HuH-7 (cell line): ENCODE results near the gene SLC5A8.

Experiments
- DNase-seq: peaks from one replicate; pipeline ENCODE4 v3.0.0; 2011; ENCODE audit warnings: low spot score

SLC5A8 gene, protein sequence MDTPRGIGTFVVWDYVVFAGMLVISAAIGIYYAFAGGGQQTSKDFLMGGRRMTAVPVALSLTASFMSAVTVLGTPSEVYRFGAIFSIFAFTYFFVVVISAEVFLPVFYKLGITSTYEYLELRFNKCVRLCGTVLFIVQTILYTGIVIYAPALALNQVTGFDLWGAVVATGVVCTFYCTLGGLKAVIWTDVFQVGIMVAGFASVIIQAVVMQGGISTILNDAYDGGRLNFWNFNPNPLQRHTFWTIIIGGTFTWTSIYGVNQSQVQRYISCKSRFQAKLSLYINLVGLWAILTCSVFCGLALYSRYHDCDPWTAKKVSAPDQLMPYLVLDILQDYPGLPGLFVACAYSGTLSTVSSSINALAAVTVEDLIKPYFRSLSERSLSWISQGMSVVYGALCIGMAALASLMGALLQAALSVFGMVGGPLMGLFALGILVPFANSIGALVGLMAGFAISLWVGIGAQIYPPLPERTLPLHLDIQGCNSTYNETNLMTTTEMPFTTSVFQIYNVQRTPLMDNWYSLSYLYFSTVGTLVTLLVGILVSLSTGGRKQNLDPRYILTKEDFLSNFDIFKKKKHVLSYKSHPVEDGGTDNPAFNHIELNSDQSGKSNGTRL

DNA sequence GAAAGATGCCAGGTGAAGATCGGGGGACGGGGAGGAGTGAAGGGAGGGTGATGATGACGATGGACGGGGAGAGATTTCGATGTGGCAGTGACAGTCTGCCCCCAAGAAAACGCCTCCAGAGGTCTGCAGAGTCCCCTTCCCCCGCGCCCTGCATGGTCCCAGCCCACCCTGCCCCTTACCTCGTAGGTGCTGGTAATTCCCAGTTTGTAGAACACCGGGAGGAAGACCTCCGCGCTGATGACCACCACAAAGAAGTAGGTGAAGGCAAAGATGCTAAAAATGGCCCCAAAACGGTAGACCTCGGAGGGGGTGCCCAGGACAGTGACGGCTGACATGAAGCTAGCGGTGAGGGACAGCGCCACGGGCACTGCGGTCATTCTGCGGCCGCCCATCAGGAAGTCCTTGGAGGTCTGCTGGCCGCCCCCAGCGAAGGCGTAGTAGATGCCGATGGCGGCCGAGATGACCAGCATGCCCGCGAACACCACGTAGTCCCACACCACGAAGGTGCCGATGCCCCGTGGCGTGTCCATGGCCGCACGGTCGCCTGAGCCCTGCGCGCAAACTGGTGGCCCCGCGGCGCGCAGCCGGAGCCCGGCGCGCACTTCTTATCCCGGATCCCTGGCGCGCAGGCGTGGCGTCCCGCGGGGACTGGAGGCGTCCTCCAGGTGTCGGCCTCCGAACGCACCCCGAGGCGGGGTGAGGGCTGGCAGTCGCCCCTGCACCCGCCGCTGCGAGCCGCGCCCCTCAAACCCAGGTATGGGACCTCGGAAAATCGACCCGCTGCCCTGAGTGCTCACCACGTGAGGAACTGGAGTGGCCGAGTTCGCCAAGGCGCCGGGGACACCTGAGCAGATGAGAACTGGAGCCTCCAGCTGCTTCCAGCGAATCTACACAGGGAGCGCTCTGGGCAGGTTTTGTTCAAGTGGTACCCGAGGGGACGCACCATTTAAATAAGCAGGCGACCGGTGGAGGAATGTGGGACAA, at the start of gene SLC5A8:
Gene SLC5A8 (minus strand): TSS at position 920 of the 984 bp plus-strand sequence. CDS start 390 bp downstream, at position 530.
- no peak for DNase-seq

DNA sequence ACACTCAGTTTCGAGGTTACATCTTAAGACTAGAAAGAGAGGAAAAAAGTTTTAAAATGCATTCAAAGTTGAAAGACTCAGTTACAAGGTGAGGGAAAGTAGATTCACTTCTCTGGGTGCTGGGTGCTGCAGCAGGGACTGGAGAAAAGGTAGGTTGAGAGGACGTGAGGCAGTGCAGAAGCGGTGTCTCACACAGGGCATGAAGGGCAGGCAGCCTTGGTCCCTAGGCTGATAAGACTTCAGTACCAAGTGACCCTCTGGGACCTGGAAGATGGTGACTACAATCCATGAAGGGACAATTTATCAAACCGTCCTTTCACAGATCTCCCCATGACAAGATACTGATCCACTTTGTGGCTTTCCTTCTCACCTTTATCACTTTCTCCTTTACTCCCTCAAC, 47.3 kb upstream of the SLC5A8 start:
- DNase-seq: no peak

DNA sequence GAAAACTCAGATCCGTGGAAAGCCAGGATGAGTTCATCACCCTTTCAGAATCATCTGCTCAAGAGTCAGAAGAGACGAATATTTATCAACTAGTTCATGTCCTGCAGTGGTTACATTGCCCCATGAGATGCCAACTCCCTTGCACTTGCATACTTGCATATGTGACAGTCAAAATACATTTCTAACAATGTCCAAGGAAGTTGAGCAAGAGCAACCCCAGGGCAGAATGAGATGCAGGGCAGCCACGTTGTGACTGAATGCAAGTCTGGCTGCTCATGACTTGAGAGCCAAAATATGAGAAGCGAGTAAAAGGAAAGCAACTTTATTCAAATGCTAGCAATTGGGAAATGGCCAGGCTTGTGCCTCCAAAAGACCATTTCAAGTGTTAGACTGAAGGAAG, 46.2 kb upstream of the SLC5A8 start:
- no peak for DNase-seq

DNA sequence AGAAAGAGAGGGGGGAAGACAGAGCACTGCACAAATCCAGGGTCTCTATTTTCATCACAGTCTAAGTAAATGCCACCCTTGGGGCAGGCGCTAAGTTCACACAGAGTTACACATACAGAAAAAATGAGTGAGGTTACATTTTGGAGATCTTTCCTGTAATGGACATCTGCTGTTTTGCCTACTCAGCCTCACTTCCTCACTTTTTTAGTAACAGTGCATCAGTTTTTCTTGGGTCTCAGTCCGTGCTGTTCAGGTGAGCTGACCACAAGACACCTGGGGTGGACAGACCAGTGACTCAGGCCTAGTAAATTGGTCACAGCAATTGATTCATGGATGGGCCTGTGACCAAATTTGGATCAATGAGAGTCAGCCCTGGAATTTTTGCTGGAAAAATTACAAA, 33.6 kb upstream of the SLC5A8 start:
- no peak for DNase-seq

DNA sequence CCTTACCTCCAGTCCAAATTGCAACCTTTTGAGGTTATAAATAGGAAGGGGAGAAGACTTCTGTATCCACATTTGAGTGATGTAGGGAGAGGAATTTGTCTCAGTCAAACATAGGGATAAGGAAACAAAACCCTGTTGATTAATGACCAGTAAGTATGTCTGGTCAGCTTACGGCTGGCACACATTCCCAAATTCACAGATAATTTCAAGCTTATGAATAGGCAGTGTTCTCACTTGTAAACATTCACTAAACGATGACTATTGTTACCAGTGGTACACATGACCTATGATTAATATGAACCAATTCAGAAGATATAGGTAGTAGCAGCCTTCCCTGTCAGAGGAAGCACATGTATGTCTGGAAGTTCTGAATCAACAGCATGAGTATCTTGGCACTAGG, 33.0 kb upstream of the SLC5A8 start:
- DNase-seq: no peak

DNA sequence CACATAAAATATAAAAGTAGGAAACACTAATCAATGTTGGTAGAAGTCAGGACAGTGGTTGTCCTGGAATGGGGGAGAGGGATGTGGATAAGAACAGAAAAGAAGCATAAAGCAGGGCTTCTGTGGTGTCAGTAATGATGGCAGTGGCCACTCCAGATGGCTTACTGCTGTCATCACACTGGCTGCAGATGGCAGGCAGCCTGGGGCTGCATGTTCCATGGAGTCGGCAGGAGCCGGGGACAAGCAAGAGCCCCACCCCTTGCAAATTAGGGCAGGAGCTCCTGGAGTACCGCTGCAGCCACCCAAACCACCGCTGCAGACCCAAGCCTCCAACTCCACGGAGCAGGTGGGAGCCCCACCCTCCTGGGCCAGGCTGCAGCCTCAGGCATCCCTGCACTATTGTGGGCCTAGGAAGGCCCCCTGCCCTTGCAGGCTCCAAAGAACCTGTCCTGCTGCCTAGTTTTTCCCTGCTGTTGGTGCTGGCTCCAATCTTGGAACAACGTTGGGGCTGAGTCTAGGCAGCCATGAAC, 28.8 kb upstream of the SLC5A8 start:
- DNase-seq: no peak

DNA sequence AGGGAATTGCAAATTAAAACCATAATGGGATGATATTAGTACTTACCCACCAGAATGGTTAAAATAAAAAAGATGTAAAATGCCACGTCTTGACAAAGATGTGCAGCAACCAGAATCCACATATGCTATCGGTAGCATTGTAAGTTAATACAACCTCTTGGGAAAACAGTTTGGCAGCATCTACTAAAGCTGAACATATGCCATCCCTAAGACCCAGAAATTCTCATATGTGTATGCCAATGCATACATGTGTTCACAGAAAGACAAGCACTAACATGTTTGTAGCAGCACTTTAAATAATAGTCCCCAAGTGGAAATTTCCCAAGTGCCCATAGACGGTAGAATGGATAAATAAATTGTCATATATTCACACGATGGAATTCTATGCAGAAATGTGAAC, 28.3 kb upstream of the SLC5A8 start:
- DNase-seq: no peak

DNA sequence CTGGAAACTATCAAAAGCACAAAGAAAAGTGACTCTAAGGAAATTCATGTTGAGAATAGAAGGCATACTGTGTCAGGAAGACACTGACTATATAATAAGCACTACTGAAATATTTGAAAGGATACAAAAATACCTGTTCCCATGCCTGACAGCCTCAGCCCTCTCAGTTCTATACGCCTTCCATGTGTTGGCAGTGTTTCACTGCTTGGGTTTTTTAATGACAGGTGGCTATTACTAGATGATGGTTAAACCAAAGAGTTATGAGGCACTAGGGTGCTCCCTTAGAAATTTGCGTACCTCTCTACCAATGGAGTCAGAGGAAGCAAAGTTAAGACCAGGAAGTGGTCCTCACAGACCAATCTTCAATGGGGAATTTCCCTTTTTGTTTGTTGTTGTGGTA, 25.6 kb upstream of the SLC5A8 start:
- no peak for DNase-seq

DNA sequence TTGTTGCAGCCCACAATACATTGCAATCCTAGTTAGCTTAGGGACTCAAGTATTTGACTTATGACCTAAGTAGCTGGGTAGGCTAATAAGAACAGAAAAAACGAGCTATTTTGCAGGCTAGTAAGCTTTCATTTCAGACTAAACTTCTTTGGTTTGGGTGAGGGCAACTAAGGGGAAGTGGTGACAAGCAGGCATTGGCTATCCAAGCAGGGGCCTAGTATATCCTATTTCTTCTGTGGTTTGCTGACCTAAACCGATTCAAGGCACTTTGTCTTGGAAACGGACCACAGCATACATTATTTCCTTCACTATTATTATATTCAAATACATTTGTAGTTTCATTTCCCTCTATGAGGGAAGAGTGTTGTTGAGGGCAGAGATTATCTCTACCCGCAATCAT, 21.6 kb upstream of the SLC5A8 start:
- no peak for DNase-seq

DNA sequence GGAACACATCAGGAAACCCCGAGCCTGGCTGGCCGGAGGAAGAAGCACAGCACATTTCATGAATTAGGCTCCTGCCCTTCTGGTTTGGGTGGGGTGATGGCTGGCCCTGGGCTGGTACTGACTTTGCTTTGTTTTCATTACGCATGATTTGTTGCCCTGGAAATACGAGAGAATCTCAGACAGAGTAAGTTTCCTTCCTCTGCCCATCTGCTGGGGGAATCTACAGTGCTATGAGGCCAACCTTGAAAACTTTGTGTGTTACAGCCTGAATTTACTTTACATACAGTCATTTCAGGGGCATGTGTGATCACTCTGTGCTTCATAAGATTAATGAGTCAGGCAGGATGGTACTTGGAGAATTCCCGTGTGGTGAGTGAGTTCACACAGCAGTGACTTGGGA, 20.5 kb upstream of the SLC5A8 start:
- DNase-seq: no peak

DNA sequence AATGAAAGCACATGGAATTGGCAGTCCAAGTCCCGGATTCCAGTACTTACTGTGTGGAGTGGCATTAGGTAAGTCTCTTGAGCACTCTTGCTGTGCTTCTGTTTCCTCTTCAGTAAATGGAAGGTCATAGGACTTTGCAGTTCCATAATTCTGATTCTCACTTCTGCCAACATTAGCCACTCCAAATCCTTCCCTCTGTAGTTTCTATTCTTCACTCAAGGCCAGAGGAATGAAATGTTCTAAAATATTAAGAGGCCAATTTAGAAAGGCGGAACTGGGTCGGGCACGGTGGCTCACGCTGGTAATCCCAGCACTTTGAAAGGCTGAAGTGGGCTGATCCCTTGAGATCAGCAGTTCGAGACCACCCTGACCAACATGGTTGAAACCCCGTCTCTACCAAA, 19.8 kb upstream of the SLC5A8 start:
- DNase-seq: no peak

DNA sequence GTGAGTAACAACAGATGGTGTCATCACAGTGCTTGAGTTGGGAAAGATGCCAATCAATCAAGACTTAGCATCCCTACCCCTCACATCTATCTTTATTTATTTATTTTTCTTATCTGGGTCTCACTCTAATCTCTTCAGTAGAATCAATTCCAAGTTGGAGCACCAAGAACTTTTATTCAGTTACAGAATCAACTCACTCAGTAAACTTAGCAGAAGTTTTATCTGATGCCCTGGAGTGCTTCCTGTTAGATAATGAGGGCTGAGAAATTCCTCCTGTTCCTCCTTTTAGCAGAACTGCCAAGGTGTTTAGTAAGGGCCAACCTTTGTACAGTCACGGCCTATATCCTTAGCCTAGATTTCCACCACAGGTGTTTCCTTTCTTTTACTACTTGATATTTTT, 11.3 kb upstream of the SLC5A8 start:
- no peak for DNase-seq

DNA sequence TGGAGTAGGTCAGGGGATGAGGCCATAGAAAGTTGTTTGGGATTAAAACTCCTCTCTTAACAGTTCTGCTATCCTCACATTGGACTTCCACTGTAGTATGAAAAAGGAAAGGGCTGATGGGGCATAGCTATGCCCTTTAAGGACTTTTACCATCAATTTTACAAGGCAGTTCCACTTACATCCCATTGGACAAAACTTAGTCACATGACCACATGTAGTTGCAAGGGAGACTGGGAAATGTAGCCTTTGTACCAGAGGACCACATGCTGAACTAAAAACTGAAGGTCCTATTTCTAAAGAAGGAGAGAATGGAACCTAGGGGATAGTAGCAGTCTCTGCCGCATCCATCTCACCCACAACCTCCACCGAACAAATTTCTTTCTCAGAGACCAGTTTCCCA, 6.8 kb upstream of the SLC5A8 start:
- DNase-seq: no peak

DNA sequence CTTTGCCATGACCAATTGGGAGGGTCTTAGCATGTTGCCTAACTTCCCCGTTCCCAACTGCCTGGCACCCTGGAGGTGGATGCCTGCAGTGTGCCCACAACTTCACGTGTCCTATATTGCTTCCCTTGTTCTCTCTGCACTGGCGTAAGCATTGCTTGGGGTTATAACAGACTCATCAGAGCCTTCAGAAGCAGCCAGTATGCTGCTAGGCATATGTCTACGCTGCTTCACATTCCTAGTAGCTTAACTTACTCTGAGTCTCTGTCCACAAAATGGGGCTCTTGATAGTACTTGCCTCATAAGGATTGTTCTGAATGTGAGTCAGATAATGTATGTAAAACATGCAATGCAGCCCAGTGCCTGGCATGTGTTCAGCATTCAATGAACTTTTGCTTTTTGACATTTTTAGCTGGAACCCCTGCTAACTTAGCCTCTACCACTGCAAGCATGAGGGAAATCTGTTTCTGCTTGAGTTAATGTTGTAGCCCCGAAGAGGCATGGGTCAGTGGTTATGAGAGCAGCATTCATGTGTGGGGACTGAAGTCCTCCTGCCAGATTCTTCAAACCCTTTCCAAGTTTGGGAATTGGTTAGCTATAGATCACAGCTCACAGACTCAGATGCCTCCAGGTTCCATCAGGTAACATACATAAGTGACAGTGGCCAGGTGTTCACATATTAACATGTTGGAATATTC, 2.8 kb downstream of the SLC5A8 start:
- no peak for DNase-seq

DNA sequence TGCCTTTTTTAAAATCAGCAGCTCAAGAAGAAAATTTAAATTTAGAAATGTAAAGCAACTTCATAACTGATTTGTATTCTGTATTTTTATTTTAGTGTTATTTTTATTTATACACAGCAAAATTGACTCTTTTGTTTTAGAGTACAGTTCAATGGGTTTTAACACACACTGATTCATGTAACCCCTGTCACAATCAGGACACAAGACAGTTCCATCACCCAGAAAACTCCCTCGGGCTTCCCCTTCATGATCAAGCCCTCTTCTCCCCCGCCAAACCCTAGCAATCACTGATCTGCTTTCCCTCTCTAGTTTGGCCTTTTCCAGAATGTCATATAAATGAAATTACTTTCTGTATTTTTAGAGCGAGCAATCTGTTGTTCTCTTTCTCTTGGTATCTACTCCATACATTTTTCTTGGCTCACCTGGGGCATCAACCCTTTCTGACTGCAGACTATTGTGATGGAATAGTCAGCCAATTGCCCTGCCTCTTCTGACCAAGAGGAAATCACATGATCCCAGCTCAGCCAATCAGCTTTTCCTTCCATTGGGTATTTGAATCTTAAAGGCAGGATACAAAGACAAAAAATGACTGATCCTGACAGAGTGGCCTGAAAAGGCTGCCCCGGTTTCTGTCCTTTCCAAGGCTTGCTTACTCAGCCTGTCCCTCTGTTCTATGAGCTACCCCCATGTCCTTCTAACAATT, 5.3 kb downstream of the SLC5A8 start:
- no peak for DNase-seq

DNA sequence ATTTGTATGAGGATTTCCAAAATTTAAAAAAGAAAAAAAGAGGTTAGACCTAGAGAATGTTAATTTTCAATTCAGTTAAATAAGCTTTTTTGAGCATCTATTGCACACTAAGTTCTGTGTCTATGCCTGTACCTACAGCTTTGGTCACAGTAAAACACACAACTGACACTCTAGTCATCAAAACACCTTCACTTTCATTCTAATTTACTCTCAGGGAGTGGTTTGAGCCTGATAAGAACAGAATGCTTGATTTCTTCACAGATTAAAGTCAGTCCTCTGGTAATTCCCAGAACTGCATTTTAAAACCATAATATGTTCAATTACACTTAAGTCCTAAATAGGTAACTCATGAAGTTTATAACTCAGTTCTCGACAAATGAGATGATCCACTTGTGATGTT, 9.2 kb downstream of the SLC5A8 start:
- DNase-seq: no peak

DNA sequence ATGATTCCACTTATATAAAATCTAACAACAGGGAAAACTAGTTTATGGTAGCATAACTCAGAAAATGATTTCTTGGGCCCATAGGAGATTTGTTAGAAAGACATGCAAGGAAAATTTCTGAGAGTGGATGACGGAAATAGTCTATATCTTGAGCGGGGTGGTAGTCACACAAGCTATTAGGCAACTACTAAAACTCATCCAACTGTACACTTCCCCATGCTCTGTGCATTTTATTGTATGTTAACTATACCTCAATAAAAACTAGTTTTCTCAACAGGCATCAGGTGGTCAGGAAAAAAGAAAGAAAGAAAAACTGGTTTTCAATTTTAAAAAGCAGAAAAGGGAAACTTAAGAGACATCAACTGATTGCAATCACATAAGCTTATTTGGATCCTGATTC, 9.9 kb downstream of the SLC5A8 start:
- DNase-seq: no peak

DNA sequence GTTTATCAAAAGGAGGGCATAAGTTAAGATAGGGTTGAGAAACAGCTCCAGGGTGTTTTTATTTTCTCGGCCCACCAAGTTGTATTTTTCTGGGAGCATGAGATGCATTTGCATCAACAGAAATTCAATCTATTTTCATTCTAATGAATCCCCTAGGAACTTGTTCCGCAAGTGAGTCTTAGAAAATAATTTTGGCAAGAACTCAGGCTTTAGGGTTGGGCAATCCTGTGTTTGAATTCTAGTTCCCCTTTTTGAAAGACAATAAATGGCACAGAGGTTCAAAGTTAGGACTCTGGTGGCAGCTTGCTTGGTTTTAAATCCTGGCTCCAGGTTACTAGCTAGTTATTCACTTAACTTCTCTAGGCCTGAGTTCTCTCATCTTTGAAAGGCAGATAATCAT, 23.7 kb downstream of the SLC5A8 start:
- DNase-seq: no peak

DNA sequence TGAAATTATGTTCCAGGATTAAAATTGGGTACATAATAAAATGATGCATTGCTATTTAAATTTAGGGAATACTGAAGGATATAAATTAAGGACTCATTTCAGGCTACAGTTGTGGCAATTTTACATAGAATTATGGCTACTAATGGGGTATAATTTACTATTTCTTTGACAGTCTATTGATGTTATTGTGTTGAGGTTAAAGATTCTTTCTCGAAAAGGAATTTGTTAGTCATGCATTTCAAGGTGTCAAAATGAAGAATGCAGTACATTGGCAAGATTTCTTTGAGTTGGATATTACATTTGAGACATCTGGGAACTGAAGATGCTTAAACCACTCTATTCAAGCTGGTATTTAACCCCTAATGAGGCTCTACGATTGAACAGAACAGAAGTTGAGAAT, 28.3 kb downstream of the SLC5A8 start:
- no peak for DNase-seq

DNA sequence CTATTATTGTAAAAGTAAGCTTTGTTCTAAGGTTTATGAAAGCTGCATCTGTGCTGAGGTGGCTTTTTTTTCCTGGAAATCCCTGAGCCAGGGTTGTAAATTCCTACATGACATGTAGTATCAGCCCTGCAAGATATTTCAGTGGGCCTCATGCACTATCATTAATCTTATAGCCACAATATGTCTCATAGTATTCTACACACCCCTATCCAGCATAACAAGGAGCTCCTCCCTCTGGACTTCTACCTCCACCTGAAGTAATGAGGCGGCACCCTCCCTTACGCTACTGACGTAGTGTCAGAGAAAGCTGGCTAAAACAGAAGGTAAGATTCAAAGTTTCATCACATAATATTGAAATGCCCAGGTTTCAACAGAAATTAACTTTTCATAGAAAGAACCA, 35.5 kb downstream of the SLC5A8 start:
- DNase-seq: no peak

DNA sequence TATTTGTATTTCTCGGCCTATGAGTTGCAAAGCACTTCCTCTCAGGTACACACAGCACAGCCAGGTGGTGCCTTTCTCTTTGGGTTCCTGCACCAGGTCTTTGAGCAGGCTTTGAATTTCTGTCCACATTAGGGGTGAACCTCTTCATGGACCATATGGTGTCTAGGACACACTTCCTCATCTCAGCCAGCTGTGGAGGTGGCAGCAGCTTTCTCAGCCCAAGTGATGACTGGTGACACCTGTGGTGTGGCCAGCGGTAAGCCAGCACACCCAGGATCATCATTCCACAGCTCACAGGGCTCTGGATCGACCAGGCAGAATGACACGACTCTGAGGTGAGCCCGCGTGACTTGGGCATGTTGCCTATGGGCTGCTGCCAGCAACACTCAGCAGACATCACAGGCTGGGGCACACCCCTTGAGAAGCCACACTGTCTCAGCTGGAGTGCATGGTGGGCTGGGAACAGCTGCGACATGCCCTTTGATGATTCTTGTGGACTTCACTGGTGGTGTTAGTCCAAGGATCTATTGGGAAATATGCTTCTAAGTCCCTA, 36.8 kb downstream of the SLC5A8 start:
- no peak for DNase-seq
